Ishikawa (cell line): ENCODE data around the gene SEPTIN1.

ENCODE experiments used
- CEBPB ChIP-seq: IDR thresholded peaks from 2 replicates; pipeline ENCODE4 v1.6.1; 2012
- CREB1 ChIP-seq: IDR thresholded peaks from 2 replicates; pipeline ENCODE4 v1.6.1; 2012; ENCODE audit warnings: low read depth
- EGR1 ChIP-seq: IDR thresholded peaks from 2 replicates; pipeline ENCODE4 v1.6.1; 2012
- EP300 ChIP-seq: IDR thresholded peaks from 2 replicates; pipeline ENCODE4 v1.6.1; 2012; ENCODE audit warnings: borderline replicate concordance
- FOXM1 ChIP-seq: IDR thresholded peaks from 2 replicates; pipeline ENCODE4 v1.6.1; 2012; ENCODE audit warnings: low read depth, borderline replicate concordance
- MAX ChIP-seq: IDR thresholded peaks from 2 replicates; pipeline ENCODE4 v1.6.1; 2012
- NFIC ChIP-seq: IDR thresholded peaks from 2 replicates; pipeline ENCODE4 v1.6.1; 2012
- REST ChIP-seq: IDR thresholded peaks from 2 replicates; pipeline ENCODE4 v1.6.1; 2012; ENCODE audit warnings: low read depth, mild to moderate bottlenecking
- TAF1 ChIP-seq: IDR thresholded peaks from 2 replicates; pipeline ENCODE4 v1.6.1; 2012; ENCODE audit warnings: low read depth, mild to moderate bottlenecking
- TCF12 ChIP-seq: IDR thresholded peaks from 2 replicates; pipeline ENCODE4 v1.6.1; 2012; ENCODE audit warnings: low read depth
- USF1 ChIP-seq: IDR thresholded peaks from 2 replicates; pipeline ENCODE4 v1.6.1; 2012
- YY1 ChIP-seq: IDR thresholded peaks from 2 replicates; pipeline ENCODE4 v1.6.1; 2012; ENCODE audit warnings: low read depth
- ZBTB7A ChIP-seq: IDR thresholded peaks from 2 replicates; pipeline ENCODE4 v1.6.1; 2012; ENCODE audit warnings: low read depth

- TF ChIP-seq MAX: no peak
- TF ChIP-seq REST: no peak
- TF ChIP-seq FOXM1: no peak
- no peak for TF ChIP-seq USF1
- TF ChIP-seq EP300: no peak
- TF ChIP-seq NFIC: no peak
- no peak for TF ChIP-seq ZBTB7A
- TF ChIP-seq CEBPB: no peak
- no peak for TF ChIP-seq TAF1
- no peak for TF ChIP-seq YY1
- TF ChIP-seq EGR1: no peak
- no peak for TF ChIP-seq TCF12
- no peak for TF ChIP-seq CREB1
These were observed 21.2 kb downstream of the SEPTIN1 start for GRCh38 chr16:30361180-30361579.
